Measurements from ENCODE around the gene SLC28A2. TPM values are rescaled to one million over a fixed set of nuclear protein-coding genes. Genes with fewer than 3 reads are reported as not detected.
A peak's percentile ranks its signal among the peaks of the same experiment; 100 is the strongest.

SLC28A2 gene
- polyA plus RNA-seq, 1 donor (not counting 4 experiments of a cell fraction or from before 2014, with no cell fraction given), result not detected

DNA sequence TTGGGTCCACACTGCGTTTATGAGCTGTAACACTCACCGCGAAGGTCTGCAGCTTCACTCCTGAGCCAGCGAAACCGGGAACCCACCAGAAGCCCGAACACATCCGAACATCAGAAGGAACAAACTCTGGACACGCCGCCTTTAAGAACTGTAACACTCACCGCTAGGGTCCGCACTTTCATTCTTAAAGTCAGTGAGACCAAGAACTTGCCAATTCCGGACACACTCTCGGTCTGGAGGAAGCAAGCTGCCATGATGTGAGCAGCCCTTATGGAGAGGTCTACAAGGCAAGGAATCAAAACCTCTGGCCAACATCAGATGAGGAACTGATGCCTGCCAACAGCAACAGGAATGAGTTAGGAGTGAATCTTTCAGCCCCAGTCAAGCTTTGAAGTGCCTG lies 62.9 kb downstream of the SLC28A2 start:
- H2AFZ ChIP-seq (ENCODE audit: control insufficient read depth, low read length), result no peak overlapping the region

DNA sequence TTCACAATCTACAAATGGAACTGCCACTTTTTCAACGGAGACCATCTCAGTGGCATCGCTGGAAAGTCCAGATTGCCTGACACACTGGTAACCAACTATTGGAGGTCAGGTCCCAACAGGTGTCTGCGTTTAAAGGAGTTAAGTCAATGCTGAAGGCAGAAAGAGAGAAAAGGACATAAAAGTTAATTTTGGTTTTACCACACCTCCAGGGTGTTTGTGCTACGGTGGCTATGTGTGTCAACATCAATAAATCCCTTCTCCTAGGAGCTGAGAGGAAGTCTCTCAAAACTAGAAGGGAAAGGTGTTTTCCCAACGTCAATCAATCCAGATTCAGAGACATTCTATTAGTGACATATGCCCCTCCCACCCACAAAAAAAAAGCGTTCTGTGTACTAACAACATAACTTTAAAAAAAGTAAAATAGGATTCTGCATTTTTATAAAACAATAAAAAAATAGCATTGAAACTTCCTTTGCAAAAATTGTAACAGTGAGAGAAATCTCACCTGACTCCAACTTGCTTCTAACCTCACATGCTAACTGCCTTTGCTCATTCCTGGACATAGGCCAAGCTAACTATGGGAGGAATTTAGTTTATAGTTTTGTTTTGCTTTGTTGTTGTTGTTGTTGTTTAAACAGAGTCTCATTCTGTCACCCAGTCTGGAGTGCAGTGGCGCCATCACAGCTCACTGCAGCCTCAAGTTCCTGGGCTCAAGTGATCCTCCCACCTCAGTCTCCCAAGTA lies 67.6 kb downstream of the SLC28A2 start:
- H2AFZ ChIP-seq (ENCODE audit: control insufficient read depth, low read length), result no peak overlapping the region

More for the DNA sequence above, 62.9 kb downstream of the SLC28A2 start:
- Histone ChIP-seq H3K4me3 (ENCODE audit: control insufficient read depth in 2 of 3, extremely low read depth in 1 of 3, insufficient read depth in 2 of 3, low read depth in 1 of 3, low read length in 3 of 3) (no peak overlapping the region), H3K27ac (ENCODE audit: control insufficient read depth, insufficient read depth, low read length) (no peak overlapping the region), H3K9me1 (ENCODE audit: control insufficient read depth, extremely low read depth, insufficient read depth, low read length) (no peaks in the 10 kb centered on the region), H3K9ac (ENCODE audit: control insufficient read depth, extremely low read depth, insufficient read depth, low read length) (no peak overlapping the region), H3K4me2 (ENCODE audit: control insufficient read depth, extremely low read depth, insufficient read depth, low read depth, low read length) (no peak overlapping the region), H3K79me2 (ENCODE audit: control insufficient read depth, insufficient read depth, low read length) (no peaks in the 10 kb centered on the region), H4K20me1 (ENCODE audit: control insufficient read depth, extremely low read depth, insufficient read depth, low read length) (no peaks in the 10 kb centered on the region), H3K27me3 (ENCODE audit: control insufficient read depth, extremely low read depth, insufficient read depth, low read length) (no peaks in the 10 kb centered on the region), H3K36me3 (ENCODE audit: control insufficient read depth in 2 of 2, extremely low read depth in 1 of 2, insufficient read depth in 2 of 2, low read length in 2 of 2) (no peaks in the 10 kb centered on the region), H3K4me1 (ENCODE audit: control insufficient read depth, extremely low read depth, insufficient read depth, low read length) (no peaks in the 10 kb centered on the region), H3K9me3 (ENCODE audit: control insufficient read depth, low read depth, low read length) (no peaks in the 10 kb centered on the region)
- dilution Hi-C loops (cut with MboI; ENCODE audit: extremely low pct_ligation_motif_present, low sequenced_read_pairs), result loop anchor here (25.0 kb wide), 1 partner anchor 103 kb away; no protein-coding TSS in a partner anchor
- DNase-seq (ENCODE audit: low read depth, low spot score) (no peak), FAIRE-seq (no peak)
- no peak for TF ChIP-seq EZH2 (IDR thresholded peaks at IDR 0.05; ENCODE audit: low read length)
- TF ChIP-seq, protein P1, sequence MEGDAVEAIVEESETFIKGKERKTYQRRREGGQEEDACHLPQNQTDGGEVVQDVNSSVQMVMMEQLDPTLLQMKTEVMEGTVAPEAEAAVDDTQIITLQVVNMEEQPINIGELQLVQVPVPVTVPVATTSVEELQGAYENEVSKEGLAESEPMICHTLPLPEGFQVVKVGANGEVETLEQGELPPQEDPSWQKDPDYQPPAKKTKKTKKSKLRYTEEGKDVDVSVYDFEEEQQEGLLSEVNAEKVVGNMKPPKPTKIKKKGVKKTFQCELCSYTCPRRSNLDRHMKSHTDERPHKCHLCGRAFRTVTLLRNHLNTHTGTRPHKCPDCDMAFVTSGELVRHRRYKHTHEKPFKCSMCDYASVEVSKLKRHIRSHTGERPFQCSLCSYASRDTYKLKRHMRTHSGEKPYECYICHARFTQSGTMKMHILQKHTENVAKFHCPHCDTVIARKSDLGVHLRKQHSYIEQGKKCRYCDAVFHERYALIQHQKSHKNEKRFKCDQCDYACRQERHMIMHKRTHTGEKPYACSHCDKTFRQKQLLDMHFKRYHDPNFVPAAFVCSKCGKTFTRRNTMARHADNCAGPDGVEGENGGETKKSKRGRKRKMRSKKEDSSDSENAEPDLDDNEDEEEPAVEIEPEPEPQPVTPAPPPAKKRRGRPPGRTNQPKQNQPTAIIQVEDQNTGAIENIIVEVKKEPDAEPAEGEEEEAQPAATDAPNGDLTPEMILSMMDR (optimal IDR thresholded peaks at IDR 0.05 in 1 of 3, IDR thresholded peaks at IDR 0.05 in 1 of 3, conservative IDR thresholded peaks at IDR 0.05 in 1 of 3; ENCODE audit: extremely low read depth in 1 of 3, insufficient read depth in 2 of 3, low read length in 3 of 3), result peak in 1 of 3 experiments; percentile 9

More for the DNA sequence above, 67.6 kb downstream of the SLC28A2 start:
- Histone ChIP-seq H3K27me3 (ENCODE audit: control insufficient read depth, extremely low read depth, insufficient read depth, low read length) (no peaks in the 10 kb centered on the region), H3K9me3 (ENCODE audit: control insufficient read depth, low read depth, low read length) (peaks cover 2% of the 10 kb centered on the region), H3K36me3 (ENCODE audit: control insufficient read depth in 2 of 2, extremely low read depth in 1 of 2, insufficient read depth in 2 of 2, low read length in 2 of 2) (no peaks in the 10 kb centered on the region), H3K27ac (ENCODE audit: control insufficient read depth, insufficient read depth, low read length) (no peak overlapping the region), H3K4me2 (ENCODE audit: control insufficient read depth, extremely low read depth, insufficient read depth, low read depth, low read length) (no peak overlapping the region), H3K79me2 (ENCODE audit: control insufficient read depth, insufficient read depth, low read length) (no peaks in the 10 kb centered on the region), H3K9ac (ENCODE audit: control insufficient read depth, extremely low read depth, insufficient read depth, low read length) (no peak overlapping the region), H3K4me3 (ENCODE audit: control insufficient read depth in 2 of 3, extremely low read depth in 1 of 3, insufficient read depth in 2 of 3, low read depth in 1 of 3, low read length in 3 of 3) (no peak overlapping the region), H4K20me1 (ENCODE audit: control insufficient read depth, extremely low read depth, insufficient read depth, low read length) (no peaks in the 10 kb centered on the region), H3K4me1 (ENCODE audit: control insufficient read depth, extremely low read depth, insufficient read depth, low read length) (no peaks in the 10 kb centered on the region), H3K9me1 (ENCODE audit: control insufficient read depth, extremely low read depth, insufficient read depth, low read length) (no peaks in the 10 kb centered on the region)
- FAIRE-seq (no peak), DNase-seq (ENCODE audit: low read depth, low spot score) (no peak)
- TF ChIP-seq, protein P1 (optimal IDR thresholded peaks at IDR 0.05 in 1 of 3, IDR thresholded peaks at IDR 0.05 in 1 of 3, conservative IDR thresholded peaks at IDR 0.05 in 1 of 3; ENCODE audit: extremely low read depth in 1 of 3, insufficient read depth in 2 of 3, low read length in 3 of 3), result no peak
- TF ChIP-seq EZH2 (IDR thresholded peaks at IDR 0.05; ENCODE audit: low read length), result no peak
- dilution Hi-C loops (cut with MboI; ENCODE audit: extremely low pct_ligation_motif_present, low sequenced_read_pairs), result loop anchor here (25.0 kb wide), 1 partner anchor 107 kb away; no protein-coding TSS in a partner anchor
